Fibroblast of villous mesenchyme (primary cell): Measurements from ENCODE around the gene CLDN5. TPM values are rescaled to one million over a fixed set of nuclear protein-coding genes. Genes with fewer than 3 reads are reported as not detected.

Experiments used
- DNase-seq: peaks from one replicate; pipeline ENCODE4 v3.0.0-alpha.2; 2010; ENCODE audit warnings: low read depth
- H3K4me3 ChIP-seq: 2 replicates; pipeline ENCODE4 v1.5.1; 2011; ENCODE audit warnings: low read depth, mild to moderate bottlenecking, low read length
- CTCF ChIP-seq: IDR thresholded peaks from 2 replicates; pipeline ENCODE4 v1.5.1; 2012; ENCODE audit warnings: low read depth, mild to moderate bottlenecking, low read length; ENCODE audit not compliant: insufficient read depth
- total RNA-seq: library from RNA; depleted of rRNA; stranded (reverse); fragments of >200 nt; gene quantifications from 2 replicates; pipeline ENCODE4 v1.2.3, GENCODE V29; 2012

CLDN5 gene
- total RNA-seq, 1 donor: not detected

DNA sequence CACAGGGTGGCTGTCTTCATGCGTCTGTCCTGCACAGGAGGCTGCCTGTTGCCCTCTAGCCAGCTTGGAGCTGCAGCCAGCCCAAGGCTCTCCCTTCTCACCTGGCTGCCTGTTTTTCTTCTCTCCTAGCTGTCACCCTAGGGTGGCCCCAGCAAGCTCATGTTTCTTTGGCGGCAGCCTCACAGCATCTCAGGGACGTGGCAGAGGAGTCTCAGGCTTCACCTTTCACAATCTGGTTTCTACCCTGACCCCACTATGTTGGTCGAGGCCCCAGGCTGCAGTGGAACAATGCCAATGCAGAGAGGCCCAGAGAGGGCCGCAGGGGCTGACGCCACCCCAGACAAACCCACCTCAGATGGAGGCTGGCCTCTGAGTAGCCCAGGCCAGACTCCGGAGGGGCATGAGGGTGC is 2.5 kb upstream of the CLDN5 start:
- no peak overlapping the region for H3K4me3 ChIP-seq
- DNase-seq: no peak
- TF ChIP-seq CTCF: no peak

DNA sequence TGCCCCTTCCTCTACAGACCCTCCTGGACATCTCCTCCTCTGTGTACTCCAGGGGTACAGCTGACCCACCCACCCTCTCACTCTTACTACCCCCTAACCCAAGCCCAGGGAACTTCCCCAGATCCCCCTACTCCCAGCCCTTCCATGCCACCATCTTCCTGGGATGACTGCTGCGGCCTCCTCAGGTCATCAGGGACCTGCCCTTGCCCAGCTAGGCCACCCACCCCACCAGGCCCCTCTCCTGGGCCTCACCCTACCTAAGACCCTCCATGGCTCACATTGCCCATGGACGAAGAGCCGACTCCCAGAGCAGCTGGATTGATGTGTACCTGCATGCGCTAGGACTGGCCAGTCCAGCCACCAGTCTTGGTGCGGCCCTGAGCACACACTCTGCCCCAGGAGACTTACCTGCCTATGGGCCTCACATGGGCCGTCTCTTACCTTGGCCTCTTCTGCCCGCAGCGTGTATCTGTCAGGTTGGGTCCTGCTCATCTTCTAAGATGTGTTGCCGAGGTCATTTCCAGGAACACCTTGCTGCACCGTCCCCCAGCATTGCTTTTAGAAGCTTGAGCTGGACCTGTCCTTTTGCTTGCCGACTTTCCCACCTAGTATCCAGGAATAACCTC is 2.0 kb upstream of the CLDN5 start:
- H3K4me3 ChIP-seq: no peak overlapping the region
- no peak for TF ChIP-seq CTCF
- DNase-seq: no peak

GRCh38 chr22:19525666-19526065 is 1.5 kb upstream of the CLDN5 start:
- no peak for DNase-seq
- TF ChIP-seq CTCF: no peak
- H3K4me3 ChIP-seq: no peak overlapping the region

DNA sequence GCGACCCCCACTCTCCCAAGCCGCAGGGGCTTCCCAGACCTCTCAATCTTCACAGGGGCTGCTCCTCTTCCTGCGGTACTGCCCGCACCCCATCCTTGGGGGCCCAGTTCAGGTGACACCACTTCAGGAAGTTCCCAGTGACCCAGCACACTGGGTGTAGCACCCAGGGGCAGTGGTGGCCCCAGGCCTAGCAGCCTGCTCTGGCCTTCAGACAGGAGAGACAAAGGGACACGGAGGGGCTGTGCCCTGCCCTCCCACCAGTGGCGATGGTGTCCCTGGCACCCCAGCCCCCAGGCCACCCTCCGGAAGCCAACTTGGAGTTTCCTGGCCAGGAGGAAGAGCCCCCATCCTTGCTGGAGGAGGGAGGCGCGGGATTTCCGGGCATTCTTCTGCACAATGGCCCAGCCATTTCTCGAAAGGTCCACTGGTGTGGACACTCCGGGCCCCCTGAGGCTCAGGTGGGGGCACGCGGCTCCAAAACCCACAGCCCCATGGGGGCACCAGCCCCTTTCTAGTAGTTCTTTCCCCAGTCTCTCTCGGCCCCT is 978 bp upstream of the CLDN5 start:
- no peak for DNase-seq
- no peak for TF ChIP-seq CTCF
- H3K4me3 ChIP-seq: no peak overlapping the region

- peak overlapping the region; percentile 50 for H3K4me3 ChIP-seq
- DNase-seq: peak; percentile 49
- no peak for TF ChIP-seq CTCF
Observed at GRCh38 chr22:19523240-19524169, 705 bp downstream of the CLDN5 start.

GRCh38 chr22:19522881-19523239 is 1.4 kb downstream of the CLDN5 start:
- no peak for TF ChIP-seq CTCF
- DNase-seq: no peak
- H3K4me3 ChIP-seq: peak overlapping the region; percentile 50
